GM23338 (cell line): Measurements from ENCODE around the gene UGT1A7. TPM values are rescaled to one million over a fixed set of nuclear protein-coding genes. Genes with fewer than 3 reads are reported as not detected.

Experiments
- CTCF ChIP-seq, 2 experiments: fragments of 200-600 bp in 1 of 2; sonication (generic) in 1 of 2; conservative IDR thresholded peaks; 2 replicates each; pipeline versions ENCODE4 v1.5.1 to v1.6.1; 2016 to 2017; ENCODE audit warnings: antibody characterized with exemption in 2 of 2, low read depth in 2 of 2, mild to moderate bottlenecking in 2 of 2, moderate library complexity in 1 of 2
- ETS1 ChIP-seq: IDR thresholded peaks from 2 replicates; pipeline ENCODE4 v1.6.1; 2016; ENCODE audit warnings: antibody characterized with exemption
- EZH2 ChIP-seq: fragments of 200-600 bp; sonication (generic); IDR thresholded peaks from one replicate; pipeline ENCODE4 v1.8.0; 2017; ENCODE audit warnings: antibody characterized with exemption, mild to moderate bottlenecking, low read depth; ENCODE audit not compliant: unreplicated experiment
- NANOG ChIP-seq: IDR thresholded peaks from 2 replicates; pipeline ENCODE4 v1.6.1; 2016; ENCODE audit warnings: antibody characterized with exemption, borderline replicate concordance
- REST ChIP-seq: IDR thresholded peaks from one replicate; pipeline ENCODE4 v1.6.1; 2018; ENCODE audit warnings: antibody characterized with exemption; ENCODE audit not compliant: unreplicated experiment
- STAT1 ChIP-seq: IDR thresholded peaks from one replicate; pipeline ENCODE4 v1.6.1; 2016; ENCODE audit warnings: antibody characterized with exemption; ENCODE audit not compliant: unreplicated experiment
- ZNF462 ChIP-seq: fragments of 250-450 bp; sonication (Bioruptor Pico); IDR thresholded peaks from 2 replicates; pipeline ENCODE4 v1.5.0; 2020; ENCODE audit warnings: mild to moderate bottlenecking, moderate library complexity
- polyA plus RNA-seq: library from polyadenylated mRNA; unstranded; fragments of >200 nt; fragmentation: Nextera tagmentation; extraction: Ambion mirVana; gene quantifications from 2 replicates; pipeline ENCODE4 v1.2.1, GENCODE V29; 2016
- total RNA-seq: library from RNA; depleted of rRNA; stranded (reverse); fragments of >200 nt; shearing (Covaris generic); gene quantifications from 2 replicates; pipeline ENCODE4 v1.2.3, GENCODE V29; 2014

The UGT1A7 gene
- total and polyA plus RNA-seq, 2 experiments from 2014 or later, result not detected

GRCh38 chr2:233691443-233692433 lies 10.0 kb downstream of the UGT1A7 start (continued):
- TF ChIP-seq ZNF462 (CRISPR knock-in tag) (no peak), EZH2 (no peak), REST (no peak), STAT1 (no peak), CTCF (conservative IDR thresholded peaks at IDR 0.05; ENCODE audit: low read depth in 2 of 2) (no peak), NANOG (no peak), ETS1 (no peak)
